Transverse colon (tissue), 4 donors: ENCODE data around the gene YBX2. TPM values are rescaled to one million over a fixed set of nuclear protein-coding genes. Genes with fewer than 3 reads are reported as not detected.
A peak's percentile ranks its signal among the peaks of the same experiment; 100 is the strongest.

Experiments used
- DNase-seq: peaks from one replicate; pipeline ENCODE4 v3.0.0-alpha.2; 2019
- H3K27ac ChIP-seq, 4 donors: fragments of 200-600 bp; sonication (generic); 2 replicates each; pipeline ENCODE4 v1.5.1; 2016 to 2018; ENCODE audit warnings: inconsistent platforms in 4 of 4
- H3K27me3 ChIP-seq: fragments of 200-600 bp; sonication (generic); 2 replicates; pipeline ENCODE4 v1.5.1; 2017; ENCODE audit warnings: inconsistent platforms
- H3K36me3 ChIP-seq, 4 donors: fragments of 200-600 bp; sonication (generic); 2 replicates each; pipeline ENCODE4 v1.5.1; 2017 to 2019; ENCODE audit warnings: inconsistent platforms in 4 of 4
- H3K4me1 ChIP-seq, 4 donors: fragments of 200-600 bp; sonication (generic); 2 replicates each; pipeline ENCODE4 v1.5.1; 2017 to 2020; ENCODE audit warnings: inconsistent platforms in 4 of 4
- H3K4me3 ChIP-seq, 4 donors: fragments of 200-600 bp; sonication (generic); 1 replicate in 1 of 4; 2 replicates in 3 of 4; pipeline versions ENCODE4 v1.5.1 to v1.6.1; 2017 to 2019; ENCODE audit warnings: inconsistent platforms in 4 of 4
- H3K9me3 ChIP-seq, 2 donors: fragments of 200-600 bp; sonication (generic); 2 replicates each; pipeline ENCODE4 v1.5.1; 2017 to 2019; ENCODE audit warnings: inconsistent platforms in 2 of 2
- EP300 ChIP-seq: sonication (generic); formaldehyde crosslinking; IDR thresholded peaks from one replicate; pipeline ENCODE4 v1.6.1; 2017; ENCODE audit warnings: antibody characterized with exemption, low read depth
- POLR2A ChIP-seq: fragments of 450-650 bp; IDR thresholded peaks from one replicate; pipeline ENCODE4 v1.6.1; 2016; ENCODE audit warnings: antibody characterized with exemption, mild to moderate bottlenecking, moderate library complexity
- POLR2AphosphoS5 ChIP-seq, 3 donors: sonication (generic); formaldehyde crosslinking; IDR thresholded peaks; one replicate each; pipeline ENCODE4 v1.6.1; 2016; ENCODE audit warnings: antibody characterized with exemption in 3 of 3
- WGBS, 2 donors: methylation state at CpG; one replicate each; pipeline ENCODE4 v1.1.5; 2018; ENCODE audit warnings: low coverage in 1 of 2; 5-methylcytosine and 5-hydroxymethylcytosine counted together
- in situ Hi-C, 4 donors: fragments of 200-750 bp; cut with MboI; loops; one replicate each; pipeline versions ENCODE4 v1.15.0 to v1.15.1; 2017; ENCODE audit warnings: low sequenced_read_pairs in 3 of 4, low pct_ligation_motif_present in 1 of 4, low pct_unique_long_range_greater_than_20kb in 1 of 4
- intact Hi-C: fragments of 100-400 bp; cut with DNase I; formaldehyde crosslinking; loops from one replicate; pipeline ENCODE4 v1.15.1; 2023; ENCODE audit warnings: low total_unique reads
- total RNA-seq, 4 donors: library from RNA; depleted of rRNA; stranded (reverse); fragments of >200 nt; gene quantifications; one replicate each; pipeline ENCODE4 v1.1.0, GENCODE V29; 2016
- TF ChIP-seq, protein P1 (sequence below), 5 experiments: fragments of 200-600 bp in 3 of 5; fragments of 450-650 bp in 2 of 5; sonication (generic) in 3 of 5; IDR thresholded peaks; 1 replicate in 2 of 5; 2 replicates in 3 of 5; pipeline ENCODE4 v1.5.1; 2016 to 2017; ENCODE audit warnings: antibody characterized with exemption in 5 of 5, inconsistent platforms in 3 of 5, mild to moderate bottlenecking in 2 of 5, moderate library complexity in 1 of 5

Gene YBX2
- total RNA-seq, 4 donors from 2014 or later = 23.1 to 151 (median 43.4) TPM

DNA sequence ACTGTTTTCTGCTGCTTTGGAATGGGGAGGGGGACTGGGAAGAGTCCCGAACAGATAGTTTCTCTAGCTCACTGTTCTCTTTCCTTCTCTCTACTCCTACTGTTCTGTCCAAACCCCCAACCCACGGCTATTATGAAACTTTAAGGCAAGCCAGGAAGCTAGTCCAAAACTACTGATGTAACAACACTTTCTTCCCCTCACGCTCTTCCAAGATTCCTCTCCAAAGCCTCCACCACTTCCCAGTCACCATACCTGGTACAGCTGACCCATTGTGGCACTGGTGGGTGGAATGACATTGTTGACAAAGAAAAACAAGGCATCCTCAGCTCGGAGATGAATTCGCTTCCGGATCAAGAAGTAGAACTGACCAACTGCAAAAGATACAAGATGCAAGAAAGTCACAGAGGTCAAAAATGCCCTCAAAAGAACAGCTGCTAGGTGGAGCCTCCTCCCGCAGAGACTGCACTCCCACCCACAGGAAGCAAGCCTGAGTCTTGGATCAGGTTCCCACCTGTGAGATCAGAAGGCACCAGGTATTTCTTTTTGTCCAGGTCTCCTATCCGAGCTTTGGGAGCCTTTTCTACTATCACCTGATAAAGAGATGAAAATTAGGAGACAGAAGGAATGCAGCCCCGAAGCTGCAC lies 53.2 kb downstream of the YBX2 start:
- intact Hi-C loops (loop anchor here (5.0 kb wide), 1 partner anchor 601 kb away; no protein-coding TSS in a partner anchor), in situ Hi-C loops (loop anchor here in 1 of 4 donors (25.0 kb wide), 1 partner anchor 896 kb away; no protein-coding TSS in a partner anchor)
- Histone ChIP-seq H3K36me3 (peaks cover 0 to 28% (median 14%) of the 10 kb centered on the region in 4 donors), H3K4me3 (peak overlapping the region; percentile 64 to 95 (median 82)), H3K9me3 (no peaks in the 10 kb centered on the region), H3K27me3 (no peaks in the 10 kb centered on the region), H3K4me1 (peaks cover 23 to 43% (median 33%) of the 10 kb centered on the region in 4 donors), H3K27ac (peak overlapping the region; percentile 91 to 99 (median 98))
- no peak for DNase-seq
- WGBS, 2 donors = 25 to 58% methylated on average over 2 to 9 of the region's 9 CpGs
- no peak for TF ChIP-seq POLR2AphosphoS5 (IDR thresholded peaks at IDR 0.05)
- TF ChIP-seq EP300 = no peak
- no peak for TF ChIP-seq POLR2A
- TF ChIP-seq, protein P1, sequence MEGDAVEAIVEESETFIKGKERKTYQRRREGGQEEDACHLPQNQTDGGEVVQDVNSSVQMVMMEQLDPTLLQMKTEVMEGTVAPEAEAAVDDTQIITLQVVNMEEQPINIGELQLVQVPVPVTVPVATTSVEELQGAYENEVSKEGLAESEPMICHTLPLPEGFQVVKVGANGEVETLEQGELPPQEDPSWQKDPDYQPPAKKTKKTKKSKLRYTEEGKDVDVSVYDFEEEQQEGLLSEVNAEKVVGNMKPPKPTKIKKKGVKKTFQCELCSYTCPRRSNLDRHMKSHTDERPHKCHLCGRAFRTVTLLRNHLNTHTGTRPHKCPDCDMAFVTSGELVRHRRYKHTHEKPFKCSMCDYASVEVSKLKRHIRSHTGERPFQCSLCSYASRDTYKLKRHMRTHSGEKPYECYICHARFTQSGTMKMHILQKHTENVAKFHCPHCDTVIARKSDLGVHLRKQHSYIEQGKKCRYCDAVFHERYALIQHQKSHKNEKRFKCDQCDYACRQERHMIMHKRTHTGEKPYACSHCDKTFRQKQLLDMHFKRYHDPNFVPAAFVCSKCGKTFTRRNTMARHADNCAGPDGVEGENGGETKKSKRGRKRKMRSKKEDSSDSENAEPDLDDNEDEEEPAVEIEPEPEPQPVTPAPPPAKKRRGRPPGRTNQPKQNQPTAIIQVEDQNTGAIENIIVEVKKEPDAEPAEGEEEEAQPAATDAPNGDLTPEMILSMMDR (IDR thresholded peaks at IDR 0.05) = no peak

DNA sequence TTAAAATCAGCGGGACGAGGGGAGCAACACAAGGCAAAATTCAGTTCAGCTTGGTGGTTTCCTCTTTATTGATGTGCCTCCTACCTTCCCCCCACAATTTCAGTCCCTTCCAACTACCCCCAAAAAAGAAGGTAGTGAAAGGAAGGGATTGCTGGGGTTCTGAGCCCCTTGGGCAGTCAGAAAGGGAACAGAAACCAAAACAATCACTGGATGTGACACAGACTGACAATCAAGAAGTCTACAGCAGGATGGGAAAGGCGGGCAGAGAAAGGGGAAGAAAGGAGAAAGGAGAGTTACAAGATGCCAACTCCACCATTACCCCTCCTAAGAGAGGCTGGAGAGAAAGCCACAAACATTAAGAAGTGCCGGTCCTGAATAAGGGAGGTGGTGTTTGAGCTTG lies 54.1 kb downstream of the YBX2 start:
- no peak for DNase-seq
- in situ Hi-C loops = loop anchor here in 1 of 4 donors (25.0 kb wide), 1 partner anchor 897 kb away; no protein-coding TSS in a partner anchor

DNA sequence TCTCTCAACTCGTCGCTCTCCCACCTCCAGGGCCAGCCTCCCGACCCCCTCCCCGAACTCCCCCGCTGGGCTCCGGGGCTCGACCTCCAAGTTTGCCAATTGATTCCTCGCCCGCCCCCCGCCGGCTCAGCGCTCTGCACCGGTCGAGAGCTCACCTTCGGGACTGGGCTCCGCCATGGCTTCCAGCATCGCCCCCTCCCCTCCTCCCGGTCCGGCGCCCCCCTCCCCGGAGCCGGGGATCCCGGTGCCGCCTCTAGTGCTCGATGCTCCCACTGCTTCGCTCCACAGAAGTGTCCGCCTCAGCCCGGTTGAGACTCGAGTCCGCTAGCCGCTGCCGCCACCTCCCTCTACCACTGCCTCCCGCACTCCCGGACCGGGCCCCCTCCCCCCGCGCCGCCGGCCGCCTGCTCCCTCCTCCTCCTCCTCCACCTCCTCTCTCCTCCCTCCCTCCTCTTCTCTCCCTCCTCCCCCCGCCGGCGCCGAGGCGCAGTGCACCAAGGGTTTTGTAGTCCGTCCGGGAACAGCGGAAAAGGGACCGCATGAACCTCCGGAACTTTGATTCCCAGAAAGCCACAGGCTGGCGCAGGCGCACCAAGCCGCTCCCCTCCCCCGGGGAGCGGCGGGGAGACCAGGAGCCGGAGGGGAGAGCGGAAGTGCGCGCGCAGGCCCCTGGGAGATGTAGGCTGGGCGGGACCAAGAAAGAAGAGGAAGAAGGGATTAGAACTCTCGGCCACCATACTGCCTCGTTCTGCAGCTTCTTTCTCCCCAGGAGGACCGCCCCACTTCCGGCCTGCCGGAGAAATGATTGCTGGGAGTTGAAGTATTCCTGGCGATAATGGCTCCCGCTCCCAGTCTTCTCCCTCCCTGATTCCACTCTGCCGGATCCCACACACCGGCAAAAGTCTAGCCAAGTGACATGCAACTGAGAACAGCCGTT lies 55.1 kb downstream of the YBX2 start, which contains the start of gene PHF23:
TSS of gene PHF23 (minus strand) at position 367 of the 937 bp plus-strand sequence. CDS start at position 189, 178 bp downstream.
- Histone ChIP-seq H3K9me3 (no peaks in the 10 kb centered on the region), H3K27me3 (no peaks in the 10 kb centered on the region), H3K4me3 (peak within 1 kb of the TSS; percentile 81 to 95 (median 86)), H3K27ac (peak within 1 kb of the TSS; percentile 96 to 99 (median 98)), H3K4me1 (peaks cover 31 to 61% (median 45%) of the 10 kb centered on the region in 4 donors), H3K36me3 (peaks cover 0 to 13% (median 6%) of the 10 kb centered on the region in 4 donors)
- peak; percentile 99 for DNase-seq
- TF ChIP-seq, protein P1 (IDR thresholded peaks at IDR 0.05) = peak in 3 of 5 experiments; percentile 20 to 77 (median 70)
- TF ChIP-seq EP300 (peak; percentile 48), POLR2A (peak; percentile 80), POLR2AphosphoS5 (IDR thresholded peaks at IDR 0.05) (peak; percentile 43 to 67 (median 52))
- WGBS, 2 donors = 0 to 1% methylated on average over 5 to 60 of the region's 72 CpGs
- in situ Hi-C loops (loop anchor here in 1 of 4 donors (25.0 kb wide), 1 partner anchor 898 kb away; no protein-coding TSS in a partner anchor), intact Hi-C loops (loop anchor here (5.0 kb wide), 1 partner anchor 603 kb away; no protein-coding TSS in a partner anchor)

More for the DNA sequence above, 54.1 kb downstream of the YBX2 start:
- intact Hi-C loops = loop anchor here (5.0 kb wide), 1 partner anchor 602 kb away; no protein-coding TSS in a partner anchor
- Histone ChIP-seq H3K27me3 (no peaks in the 10 kb centered on the region), H3K9me3 (no peaks in the 10 kb centered on the region), H3K27ac (peak overlapping the region; percentile 91 to 99 (median 98)), H3K4me3 (peak overlapping the region in 2 of 4 donors; percentile 64 to 95), H3K4me1 (peaks cover 25 to 52% (median 37%) of the 10 kb centered on the region in 4 donors), H3K36me3 (peaks cover 0 to 20% (median 10%) of the 10 kb centered on the region in 4 donors)
- WGBS, 2 donors = 34 to 54% methylated on average over 3 to 4 of the region's 4 CpGs
- TF ChIP-seq, protein P1 (IDR thresholded peaks at IDR 0.05) = no peak
- TF ChIP-seq EP300 (no peak), POLR2A (no peak), POLR2AphosphoS5 (IDR thresholded peaks at IDR 0.05) (no peak)
